GM12878 (cell line): ENCODE measurements around the gene GUCA2B. TPM values are rescaled to one million over a fixed set of nuclear protein-coding genes. Genes with fewer than 3 reads are reported as not detected.

Source experiments
- ATAC-seq: fragments of 200-7000 bp; cut with Tn5 transposase; 3 replicates; pipeline ENCODE4 v1.9.1; 2020; ENCODE audit warnings: mild to moderate bottlenecking, moderate library complexity
- BruUV-seq: library from RNA; stranded (reverse); fragments of 400-500 nt; replicated peaks from 2 replicates; lab custom pipeline; 2021; lab: Mats Ljungman, UMichigan
- CTCF ChIA-PET: fragments of 300-600 bp; sonication (Branson Sonifier 250); formaldehyde crosslinking; extraction: SDS; loops from one replicate; lab custom pipeline; 2021; ENCODE audit warnings: inconsistent platforms; lab: Yijun Ruan, JAX
- POLR2A ChIA-PET: fragments of 350-600 bp; formaldehyde crosslinking; extraction: SDS; loops from one replicate; lab custom pipeline; 2021; ENCODE audit warnings: inconsistent platforms; lab: Charles Lee
- RAD21 ChIA-PET: fragments of 300-600 bp; sonication (Branson Sonifier 250); formaldehyde crosslinking; loops from one replicate; lab custom pipeline; 2023; ENCODE audit warnings: antibody characterized with exemption; ENCODE audit not compliant: unreplicated experiment; lab: Charles Lee
- SMC1A ChIA-PET: fragments of 300-600 bp; sonication (Branson Sonifier 250); formaldehyde crosslinking; loops from one replicate; lab custom pipeline; 2023; ENCODE audit not compliant: unreplicated experiment, uncharacterized antibody; lab: Charles Lee
- DNase-seq: peaks from one replicate; pipeline ENCODE4 v3.0.0-alpha.2; 2011; ENCODE audit warnings: low read depth, low spot score
- FAIRE-seq: peaks from 3 replicates; lab custom pipeline; 2011; peaks lifted over from hg19 to GRCh38; lab: Jason Lieb, UNC
- H2AFZ ChIP-seq: 2 replicates; pipeline ENCODE4 v1.6.0; 2011; ENCODE audit warnings: low read depth, low read length, control low read depth; ENCODE audit not compliant: control insufficient read depth
- H3K27ac ChIP-seq: 2 replicates; pipeline ENCODE4 v1.5.1; 2011; ENCODE audit warnings: control low read depth; ENCODE audit not compliant: control insufficient read depth, insufficient read depth
- H3K27me3 ChIP-seq, 2 experiments: replicated peaks in 1 of 2; 2 replicates each; pipeline versions ENCODE4 v1.6.0 to v1.6.1; 2011; ENCODE audit warnings: low read length in 1 of 2; ENCODE audit not compliant: control insufficient read depth in 2 of 2, insufficient read depth in 2 of 2
- H3K36me3 ChIP-seq, 2 experiments: 2 replicates each; pipeline ENCODE4 v1.5.1; 2011; ENCODE audit warnings: low read length in 1 of 2; ENCODE audit not compliant: control insufficient read depth in 2 of 2, insufficient read depth in 2 of 2
- H3K4me1 ChIP-seq: 2 replicates; pipeline ENCODE4 v1.6.1; 2011; ENCODE audit warnings: mild to moderate bottlenecking, low read length, moderate library complexity, mixed read lengths; ENCODE audit not compliant: control insufficient read depth, insufficient read depth
- H3K4me2 ChIP-seq: 2 replicates; pipeline ENCODE4 v1.6.0; 2011; ENCODE audit warnings: control low read depth; ENCODE audit not compliant: control insufficient read depth, insufficient read depth
- H3K4me3 ChIP-seq: fragments of 200-600 bp; sonication (generic); 2 replicates; pipeline ENCODE4 v1.5.1; 2016
- H3K79me2 ChIP-seq: 2 replicates; pipeline ENCODE4 v1.6.0; 2011; ENCODE audit warnings: low read length; ENCODE audit not compliant: control insufficient read depth, insufficient read depth
- H3K9ac ChIP-seq: 2 replicates; pipeline ENCODE4 v1.8.0; 2011; ENCODE audit warnings: low read length, control low read depth, mixed read lengths; ENCODE audit not compliant: control insufficient read depth, insufficient read depth
- H3K9me3 ChIP-seq: replicated peaks from 3 replicates; pipeline ENCODE4 v1.5.1; 2011; ENCODE audit warnings: mild to moderate bottlenecking, low read length; ENCODE audit not compliant: control insufficient read depth, insufficient read depth
- H4K20me1 ChIP-seq: 2 replicates; pipeline ENCODE4 v1.6.0; 2011; ENCODE audit not compliant: control insufficient read depth, insufficient read depth
- BCLAF1 ChIP-seq: fragments of 450-650 bp; IDR thresholded peaks from 2 replicates; pipeline ENCODE4 v1.6.1; 2017; ENCODE audit warnings: antibody characterized with exemption, mild to moderate bottlenecking, moderate library complexity
- HDGF ChIP-seq: fragments of 450-650 bp; IDR thresholded peaks from 2 replicates; pipeline ENCODE4 v1.6.1; 2016; ENCODE audit warnings: antibody characterized with exemption
- MLLT1 ChIP-seq: fragments of 450-650 bp; IDR thresholded peaks from 2 replicates; pipeline ENCODE4 v1.6.1; 2016; ENCODE audit warnings: mild to moderate bottlenecking
- PAX5 ChIP-seq: IDR thresholded peaks from 2 replicates; pipeline ENCODE4 v1.6.1; 2011; ENCODE audit warnings: low read depth, low read length, borderline replicate concordance
- RELA ChIP-seq: fragments of 450-650 bp; IDR thresholded peaks from 2 replicates; pipeline ENCODE4 v1.8.0; 2014; ENCODE audit warnings: borderline replicate concordance; ENCODE audit not compliant: partially characterized antibody
- YBX1 ChIP-seq: fragments of 450-650 bp; IDR thresholded peaks from 2 replicates; pipeline ENCODE4 v1.6.1; 2016; ENCODE audit warnings: antibody characterized with exemption
- WGBS: methylation state at CpG from one replicate; pipeline ENCODE4 v1.1.6; 2016; ENCODE audit warnings: low lambda C conversion rate; ENCODE audit not compliant: insufficient replicate concordance, insufficient coverage; ENCODE audit errors: missing lambda C conversion rate; 5-methylcytosine and 5-hydroxymethylcytosine counted together
- in situ Hi-C: fragments of 300-500 bp; cut with MboI; formaldehyde crosslinking; loops from 9 replicates; pipeline ENCODE4 v1.14.3; 2018; ENCODE audit warnings: mixed read lengths
- intact Hi-C: fragments of 100-400 bp; cut with micrococcal nuclease; formaldehyde crosslinking; loops from one replicate; pipeline ENCODE4 v1.14.2; 2022; ENCODE audit not compliant: unreplicated experiment
- polyA plus RNA-seq, 11 experiments: library from polyadenylated mRNA; depleted of rRNA in 4 of 11; unstranded in 6 of 11; stranded (reverse) in 5 of 11; fragments of >200 nt; fragmentation: Nextera tagmentation in 4 of 11; fragmentation: Illumina TruSeq in 1 of 11; extraction: Ambion mirVana in 4 of 11; extraction: Trizol in 1 of 11; gene quantifications; 1 replicate in 1 of 11; 2 replicates in 10 of 11; pipeline versions ENCODE4 v1.2.1 to v1.2.3, GENCODE V29; 2011 to 2016; ENCODE audit warnings: inconsistent platforms in 2 of 11, missing spikeins in 2 of 11, low read depth in 1 of 11
- total RNA-seq, 4 experiments: library from RNA; depleted of rRNA in 3 of 4; stranded (reverse); fragments of >200 nt in 3 of 4; fragmentation: Illumina TruSeq in 1 of 4; extraction: Trizol in 1 of 4; gene quantifications; 2 replicates each; pipeline versions ENCODE4 v1.2.1 to v1.2.3, GENCODE V29; 2013 to 2021
- TF ChIP-seq, protein P1 (sequence below): fragments of 450-650 bp; IDR thresholded peaks from 2 replicates; pipeline ENCODE4 v1.6.1; 2016; ENCODE audit warnings: mild to moderate bottlenecking

The GUCA2B gene
- total and polyA plus RNA-seq, 10 of the 15 experiments (the other 5 are each of a cell fraction or from before 2014, with no cell fraction given): not detected

DNA sequence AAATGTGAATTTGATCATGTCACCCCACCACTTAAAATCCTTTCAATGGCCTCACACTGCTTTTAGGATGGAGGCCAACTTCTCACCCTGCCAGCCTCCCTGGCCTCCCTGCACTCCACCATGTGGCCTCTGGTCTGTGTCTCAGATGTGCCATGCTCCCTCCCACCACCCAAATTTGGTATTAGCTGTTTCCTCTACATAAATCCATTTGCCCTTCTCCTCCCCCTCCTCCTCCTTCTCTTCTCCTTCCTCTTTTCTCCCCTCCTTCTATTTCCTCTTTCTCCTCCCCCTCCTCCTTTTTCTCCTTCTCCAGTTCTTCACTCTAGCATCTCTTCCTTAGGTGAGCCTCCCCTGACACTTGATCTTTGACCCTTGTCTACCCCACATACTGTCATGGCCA lies 16.7 kb upstream of the GUCA2B start (continued):
- TF ChIP-seq BCLAF1: no peak

DNA sequence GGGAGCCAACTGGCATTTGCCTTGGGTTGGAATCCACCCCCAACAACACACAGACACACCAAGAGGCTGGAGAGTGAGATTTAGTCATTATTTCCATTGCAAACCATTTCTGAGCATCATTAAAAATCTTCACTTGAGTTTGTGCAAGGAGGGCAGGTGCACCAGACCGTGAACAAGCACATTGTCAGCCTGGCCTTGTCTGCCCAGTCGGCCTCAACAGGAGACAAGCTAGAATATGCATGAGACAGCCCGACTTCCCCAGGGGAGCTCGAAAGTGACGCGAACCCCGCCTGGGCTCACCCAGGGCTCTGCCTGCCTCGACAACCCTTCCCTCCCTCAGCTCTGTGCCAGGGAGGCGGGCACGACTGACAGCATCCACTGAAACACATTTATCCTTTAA lies 15.4 kb upstream of the GUCA2B start:
- H3K4me2 ChIP-seq: no peak overlapping the region
- H2AFZ ChIP-seq: no peak overlapping the region
- no peak overlapping the region for H3K4me3 ChIP-seq
- intact Hi-C loops (no loop called here), in situ Hi-C loops (no loop called here)
- H3K27ac ChIP-seq: no peak overlapping the region
- no peak for DNase-seq
- no peaks in the 10 kb centered on the region; a peak in 1 of 4 replicates for H3K27me3 ChIP-seq
- BruUV-seq: no TSS peak
- H3K36me3 ChIP-seq: no peaks in the 10 kb centered on the region
- SMC1A ChIA-PET: interaction anchor here (0.6 kb wide), 1 partner anchor 98 kb away, joined by 3 read pairs; no protein-coding TSS in a partner anchor
- no peak overlapping the region for H3K9ac ChIP-seq
- no peak for FAIRE-seq
- peaks cover 2% of the 10 kb centered on the region; the same call in 1 of the 2 replicates for H4K20me1 ChIP-seq
- no peaks in the 10 kb centered on the region for H3K4me1 ChIP-seq
- H3K9me3 ChIP-seq: no peaks in the 10 kb centered on the region
- peak; percentile 84 for ATAC-seq
- no peak for TF ChIP-seq RELA
- TF ChIP-seq HDGF: no peak
- TF ChIP-seq MLLT1: no peak
- TF ChIP-seq, protein P1, sequence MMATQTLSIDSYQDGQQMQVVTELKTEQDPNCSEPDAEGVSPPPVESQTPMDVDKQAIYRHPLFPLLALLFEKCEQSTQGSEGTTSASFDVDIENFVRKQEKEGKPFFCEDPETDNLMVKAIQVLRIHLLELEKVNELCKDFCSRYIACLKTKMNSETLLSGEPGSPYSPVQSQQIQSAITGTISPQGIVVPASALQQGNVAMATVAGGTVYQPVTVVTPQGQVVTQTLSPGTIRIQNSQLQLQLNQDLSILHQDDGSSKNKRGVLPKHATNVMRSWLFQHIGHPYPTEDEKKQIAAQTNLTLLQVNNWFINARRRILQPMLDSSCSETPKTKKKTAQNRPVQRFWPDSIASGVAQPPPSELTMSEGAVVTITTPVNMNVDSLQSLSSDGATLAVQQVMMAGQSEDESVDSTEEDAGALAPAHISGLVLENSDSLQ: no peak
- no peak for TF ChIP-seq YBX1
- TF ChIP-seq PAX5: peak; percentile 81
- CTCF ChIA-PET: interaction anchor here (1.1 to 1.5 kb wide), 3 partner anchors 9 to 66 kb away, joined by 3 to 4 read pairs (median 3); no protein-coding TSS in a partner anchor
- RAD21 ChIA-PET: interaction anchor here (0.7 kb wide), 1 partner anchor 564 kb away, joined by 3 read pairs; no protein-coding TSS in a partner anchor
- POLR2A ChIA-PET: no interaction called here
- WGBS: 1% methylated on average over 10 of the region's 10 CpGs
- H3K79me2 ChIP-seq: no peaks in the 10 kb centered on the region
